H9 (cell line): ENCODE data around the gene CEP250. TPM values are rescaled to one million over a fixed set of nuclear protein-coding genes. Genes with fewer than 3 reads are reported as not detected.

Source experiments
- DNase-seq: peaks from one replicate; pipeline ENCODE4 v3.0.0-alpha.2; 2017
- H2AFZ ChIP-seq: one replicate; pipeline ENCODE4 v1.6.1; 2013; ENCODE audit warnings: mild to moderate bottlenecking, low read length, control low read depth, moderate library complexity
- H2AK5ac ChIP-seq: 2 replicates; pipeline ENCODE4 v1.6.1; 2013; ENCODE audit warnings: low read length, control low read depth, mixed read lengths; ENCODE audit not compliant: insufficient read length
- H2BK120ac ChIP-seq: one replicate; pipeline ENCODE4 v1.6.1; 2013; ENCODE audit warnings: low read depth, mild to moderate bottlenecking, low read length, control low read depth, inconsistent platforms; ENCODE audit not compliant: poor library complexity, severe bottlenecking
- H2BK12ac ChIP-seq: 2 replicates; pipeline ENCODE4 v1.6.1; 2013; ENCODE audit warnings: low read length, control low read depth, mixed read lengths, low read depth; ENCODE audit not compliant: insufficient read length
- H2BK15ac ChIP-seq: 2 replicates; pipeline ENCODE4 v1.6.1; 2013; ENCODE audit warnings: low read depth, low read length, control low read depth
- H2BK20ac ChIP-seq: one replicate; pipeline ENCODE4 v1.6.1; 2013; ENCODE audit warnings: low read depth, mild to moderate bottlenecking, low read length, control low read depth, inconsistent platforms; ENCODE audit not compliant: poor library complexity, severe bottlenecking
- H2BK5ac ChIP-seq: 2 replicates; pipeline ENCODE4 v1.6.1; 2013; ENCODE audit warnings: low read length, control low read depth, mixed read lengths; ENCODE audit not compliant: insufficient read length
- H3K14ac ChIP-seq: 2 replicates; pipeline ENCODE4 v1.6.1; 2013; ENCODE audit warnings: low read length, control low read depth; ENCODE audit not compliant: insufficient read depth
- H3K18ac ChIP-seq: 2 replicates; pipeline ENCODE4 v1.6.1; 2013; ENCODE audit warnings: low read depth, mild to moderate bottlenecking, mixed read lengths, low read length, control low read depth; ENCODE audit not compliant: insufficient read length
- H3K23ac ChIP-seq: 2 replicates; pipeline ENCODE4 v1.6.1; 2013; ENCODE audit warnings: low read length, control low read depth, mixed read lengths, low read depth; ENCODE audit not compliant: insufficient read length
- H3K23me2 ChIP-seq: 2 replicates; pipeline ENCODE4 v1.6.1; 2013; ENCODE audit warnings: low read depth, mild to moderate bottlenecking, mixed read lengths, low read length, control low read depth; ENCODE audit not compliant: insufficient read length, poor library complexity, severe bottlenecking
- H3K27ac ChIP-seq: 2 replicates; pipeline ENCODE4 v1.5.1; 2013; ENCODE audit warnings: low read length, control low read depth, mixed read lengths, low read depth; ENCODE audit not compliant: insufficient read length
- H3K27me3 ChIP-seq: 2 replicates; pipeline ENCODE4 v1.6.1; 2013; ENCODE audit warnings: low read length, control low read depth, inconsistent platforms; ENCODE audit not compliant: insufficient read depth
- H3K4ac ChIP-seq: 2 replicates; pipeline ENCODE4 v1.6.1; 2013; ENCODE audit warnings: low read depth, mild to moderate bottlenecking, control low read depth, inconsistent platforms, low read length, moderate library complexity
- H3K4me1 ChIP-seq: 2 replicates; pipeline ENCODE4 v1.6.1; 2013; ENCODE audit warnings: low read length, control low read depth, inconsistent platforms; ENCODE audit not compliant: insufficient read depth
- H3K4me2 ChIP-seq: 2 replicates; pipeline ENCODE4 v1.6.1; 2013; ENCODE audit warnings: low read length, control low read depth, mixed read lengths; ENCODE audit not compliant: insufficient read length, insufficient read depth
- H3K56ac ChIP-seq: 2 replicates; pipeline ENCODE4 v1.6.1; 2013; ENCODE audit warnings: low read depth, mild to moderate bottlenecking, mixed read lengths, low read length, control low read depth; ENCODE audit not compliant: insufficient read length
- H3K79me1 ChIP-seq: 2 replicates; pipeline ENCODE4 v1.6.1; 2013; ENCODE audit warnings: low read depth, mild to moderate bottlenecking, moderate library complexity, low read length, control low read depth, inconsistent platforms; ENCODE audit not compliant: insufficient read depth, poor library complexity, severe bottlenecking
- H3K79me2 ChIP-seq: 2 replicates; pipeline ENCODE4 v1.6.1; 2013; ENCODE audit warnings: low read length, control low read depth, inconsistent platforms; ENCODE audit not compliant: insufficient read depth
- H3K9ac ChIP-seq: 2 replicates; pipeline ENCODE4 v1.6.1; 2013; ENCODE audit warnings: low read length, control low read depth, mixed read lengths; ENCODE audit not compliant: insufficient read length; ENCODE audit errors: extremely low read depth
- H3K9me3 ChIP-seq: one replicate; pipeline ENCODE4 v1.6.1; 2013; ENCODE audit warnings: low read depth, low read length, inconsistent platforms; ENCODE audit not compliant: control insufficient read depth
- H3T11ph ChIP-seq: one replicate; pipeline ENCODE4 v1.6.1; 2013; ENCODE audit warnings: mild to moderate bottlenecking, low read length, control low read depth, inconsistent platforms
- H4K20me1 ChIP-seq: one replicate; pipeline ENCODE4 v1.6.1; 2013; ENCODE audit not compliant: control insufficient read depth, insufficient read length, insufficient read depth
- H4K5ac ChIP-seq: 2 replicates; pipeline ENCODE4 v1.6.1; 2013; ENCODE audit warnings: low read depth, mild to moderate bottlenecking, mixed read lengths, low read length, control low read depth; ENCODE audit not compliant: insufficient read length
- H4K8ac ChIP-seq: replicated peaks from 2 replicates; pipeline ENCODE4 v1.6.1; 2013; ENCODE audit warnings: low read length, control low read depth, mixed read lengths, low read depth; ENCODE audit not compliant: insufficient read length
- H4K91ac ChIP-seq: 2 replicates; pipeline ENCODE4 v1.6.1; 2013; ENCODE audit warnings: low read depth, mild to moderate bottlenecking, moderate library complexity, mixed read lengths, low read length, control low read depth; ENCODE audit not compliant: insufficient read length
- H3K27ac Mint-ChIP-seq, 3 experiments: 2 replicates in 2 of 3; 3 replicates in 1 of 3; pipeline ENCODE4 v1.8.0; 2020 to 2021; ENCODE audit warnings: mixed read lengths in 3 of 3, mild to moderate bottlenecking in 1 of 3, moderate library complexity in 1 of 3
- H3K27me3 Mint-ChIP-seq: 2 replicates; pipeline ENCODE4 v1.8.0; 2021; ENCODE audit warnings: low read depth, mild to moderate bottlenecking, moderate library complexity, mixed read lengths
- H3K36me3 Mint-ChIP-seq, 3 experiments: 2 replicates in 2 of 3; 3 replicates in 1 of 3; pipeline ENCODE4 v1.8.0; 2020 to 2021; ENCODE audit warnings: low read depth in 3 of 3, mixed read lengths in 3 of 3; ENCODE audit not compliant: insufficient read depth in 1 of 3
- H3K4me1 Mint-ChIP-seq, 2 experiments: 2 replicates each; pipeline ENCODE4 v1.8.0; 2020; ENCODE audit warnings: mixed read lengths in 2 of 2
- H3K4me3 Mint-ChIP-seq, 2 experiments: 2 replicates in 1 of 2; 3 replicates in 1 of 2; pipeline ENCODE4 v1.8.0; 2020 to 2021; ENCODE audit warnings: mild to moderate bottlenecking in 2 of 2, mixed read lengths in 2 of 2, moderate library complexity in 1 of 2
- H3K9me3 Mint-ChIP-seq, 2 experiments: 2 replicates in 1 of 2; 3 replicates in 1 of 2; pipeline ENCODE4 v1.8.0; 2020; ENCODE audit warnings: mild to moderate bottlenecking in 2 of 2, mixed read lengths in 2 of 2, moderate library complexity in 1 of 2
- WGBS: extraction: QIAGEN DNeasy Blood & Tissue Kit; methylation state at CpG from one replicate; pipeline ENCODE4 v1.1.7; 2013; ENCODE audit warnings: missing lambda C conversion rate, low lambda C conversion rate, mixed read lengths; ENCODE audit not compliant: insufficient read length; ENCODE audit errors: extremely low coverage; 5-methylcytosine and 5-hydroxymethylcytosine counted together
- total RNA-seq: library from RNA; stranded (reverse); gene quantifications from 2 replicates; pipeline ENCODE4 v1.2.1, GENCODE V29; 2021
- TF ChIP-seq, protein P1 (sequence below): fragments of 200-600 bp; sonication (generic); conservative IDR thresholded peaks from 3 replicates; pipeline ENCODE4 v1.8.0; 2021; ENCODE audit warnings: antibody characterized with exemption, mild to moderate bottlenecking

The CEP250 gene
- total RNA-seq, 1 experiment from 2014 or later: 29.8 TPM

DNA sequence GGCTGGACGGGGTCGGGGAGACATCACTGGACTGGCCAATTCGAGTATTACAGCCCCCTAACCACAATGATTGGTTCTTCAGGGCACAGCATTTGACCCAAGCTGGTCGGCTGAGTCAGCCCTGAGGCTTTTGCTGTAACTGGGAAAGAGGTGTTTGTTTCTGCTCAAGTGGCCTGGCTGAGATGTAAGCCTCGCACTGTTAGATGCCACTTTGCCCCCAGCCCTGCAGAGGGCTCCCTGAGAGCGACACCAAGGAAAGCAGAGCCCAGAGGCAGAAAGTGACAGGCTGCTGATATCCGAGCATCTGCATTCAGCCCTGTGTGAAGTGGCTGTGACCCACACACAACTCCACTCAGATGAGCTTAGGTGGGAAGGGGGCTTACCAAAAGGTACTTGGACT lies 105.9 kb downstream of the CEP250 start:
- Histone ChIP-seq H3K23me2 (no peaks in the 10 kb centered on the region), H3T11ph (no peak overlapping the region), H4K8ac (no peak overlapping the region), H4K20me1 (no peaks in the 10 kb centered on the region), H2BK5ac (no peak overlapping the region), H2BK20ac (no peak overlapping the region), H4K5ac (no peak overlapping the region), H2AK5ac (no peak overlapping the region), H3K9me3 (no peaks in the 10 kb centered on the region), H3K14ac (no peak overlapping the region), H4K91ac (no peak overlapping the region), H3K79me1 (no peaks in the 10 kb centered on the region), H2BK120ac (no peak overlapping the region), H3K18ac (no peak overlapping the region), H3K27me3 (no peaks in the 10 kb centered on the region), H3K4me1 (no peaks in the 10 kb centered on the region), H3K23ac (no peak overlapping the region), H3K27ac (no peak overlapping the region), H3K79me2 (no peaks in the 10 kb centered on the region), H3K4me2 (no peak overlapping the region), H2AFZ (no peak overlapping the region), H3K56ac (no peak overlapping the region), H3K9ac (no peak overlapping the region), H2BK15ac (no peak overlapping the region), H2BK12ac (no peak overlapping the region), H3K4ac (no peak overlapping the region)
- Mint-ChIP-seq H3K9me3 (no peaks in the 10 kb centered on the region), H3K27me3 (peaks cover 3% of the 10 kb centered on the region), H3K27ac (peak overlapping the region in 2 of 3 experiments; percentile 28 to 55; a peak in 2 of 7 replicates), H3K36me3 (peaks cover 14 to 25% (median 24%) of the 10 kb centered on the region in 3 experiments), H3K4me3 (no peak overlapping the region), H3K4me1 (peaks cover 7 to 13% of the 10 kb centered on the region in 2 experiments)
- TF ChIP-seq, protein P1, sequence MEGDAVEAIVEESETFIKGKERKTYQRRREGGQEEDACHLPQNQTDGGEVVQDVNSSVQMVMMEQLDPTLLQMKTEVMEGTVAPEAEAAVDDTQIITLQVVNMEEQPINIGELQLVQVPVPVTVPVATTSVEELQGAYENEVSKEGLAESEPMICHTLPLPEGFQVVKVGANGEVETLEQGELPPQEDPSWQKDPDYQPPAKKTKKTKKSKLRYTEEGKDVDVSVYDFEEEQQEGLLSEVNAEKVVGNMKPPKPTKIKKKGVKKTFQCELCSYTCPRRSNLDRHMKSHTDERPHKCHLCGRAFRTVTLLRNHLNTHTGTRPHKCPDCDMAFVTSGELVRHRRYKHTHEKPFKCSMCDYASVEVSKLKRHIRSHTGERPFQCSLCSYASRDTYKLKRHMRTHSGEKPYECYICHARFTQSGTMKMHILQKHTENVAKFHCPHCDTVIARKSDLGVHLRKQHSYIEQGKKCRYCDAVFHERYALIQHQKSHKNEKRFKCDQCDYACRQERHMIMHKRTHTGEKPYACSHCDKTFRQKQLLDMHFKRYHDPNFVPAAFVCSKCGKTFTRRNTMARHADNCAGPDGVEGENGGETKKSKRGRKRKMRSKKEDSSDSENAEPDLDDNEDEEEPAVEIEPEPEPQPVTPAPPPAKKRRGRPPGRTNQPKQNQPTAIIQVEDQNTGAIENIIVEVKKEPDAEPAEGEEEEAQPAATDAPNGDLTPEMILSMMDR: peak; percentile 58
- WGBS: no CpG with 5 or more reads among the region's 7 CpGs
- DNase-seq: peak; percentile 75
